H1 (cell line): ENCODE data around the gene SPOCK3. TPM values are rescaled to one million over a fixed set of nuclear protein-coding genes. Genes with fewer than 3 reads are reported as not detected.

Experiments
- ASH2L ChIP-seq: fragments of 200-600, 300-600 bp; sonication (generic); IDR thresholded peaks from one replicate; pipeline ENCODE4 v1.7.1; 2017; ENCODE audit warnings: low read length
- CBX8 ChIP-seq: fragments of 300-800, 300-1000 bp; sonication (generic); IDR thresholded peaks from 2 replicates; pipeline ENCODE4 v1.7.1; 2016; ENCODE audit warnings: low read depth, low read length, borderline replicate concordance
- CHD7 ChIP-seq: fragments of 300-600 bp; sonication (generic); IDR thresholded peaks from 2 replicates; pipeline ENCODE4 v1.7.1; 2012; ENCODE audit warnings: low read length, moderate library complexity, mild to moderate bottlenecking, inconsistent platforms; ENCODE audit not compliant: insufficient replicate concordance
- CREB1 ChIP-seq: IDR thresholded peaks from 2 replicates; pipeline ENCODE4 v1.6.1; 2012; ENCODE audit warnings: inconsistent platforms
- NANOG ChIP-seq: IDR thresholded peaks from 2 replicates; pipeline ENCODE4 v1.6.1; 2011; ENCODE audit warnings: low read length, low read depth, mild to moderate bottlenecking, inconsistent platforms; ENCODE audit not compliant: insufficient read depth, poor library complexity, severe bottlenecking
- POLR2A ChIP-seq, 2 experiments: IDR thresholded peaks; 1 replicate in 1 of 2; 2 replicates in 1 of 2; pipeline ENCODE4 v1.6.1; 2011; ENCODE audit warnings: low read depth in 2 of 2, low read length in 2 of 2, mild to moderate bottlenecking in 2 of 2; ENCODE audit errors: control extremely low read depth in 1 of 2
- RFX5 ChIP-seq: IDR thresholded peaks from 2 replicates; pipeline ENCODE4 v1.6.1; 2011; ENCODE audit warnings: low read depth, low read length, improper control_type of control experiment, borderline replicate concordance
- SIN3A ChIP-seq, 2 experiments: IDR thresholded peaks in 1 of 2; conservative IDR thresholded peaks in 1 of 2; 2 replicates each; pipeline ENCODE4 v1.6.1; 2011 to 2012; ENCODE audit warnings: low read length in 2 of 2, improper control_type of control experiment in 1 of 2, low read depth in 1 of 2, mild to moderate bottlenecking in 1 of 2
- SP2 ChIP-seq: IDR thresholded peaks from 2 replicates; pipeline ENCODE4 v1.6.1; 2012; ENCODE audit warnings: mild to moderate bottlenecking, low read length, inconsistent platforms
- SUZ12 ChIP-seq: fragments of 200-600 bp; sonication (generic); IDR thresholded peaks from 2 replicates; pipeline ENCODE4 v1.6.1; 2012; ENCODE audit warnings: mild to moderate bottlenecking, inconsistent platforms, low read length, moderate library complexity, mixed read lengths
- TEAD4 ChIP-seq: IDR thresholded peaks from 2 replicates; pipeline ENCODE4 v1.6.1; 2012; ENCODE audit warnings: low read depth, low read length, inconsistent platforms, mixed read lengths
- USF2 ChIP-seq: IDR thresholded peaks from 2 replicates; pipeline ENCODE4 v1.6.1; 2011; ENCODE audit warnings: low read length, improper control_type of control experiment
- polyA plus RNA-seq, 7 experiments: library from polyadenylated mRNA; depleted of rRNA in 3 of 7; stranded (reverse) in 5 of 7; unstranded in 2 of 7; fragments of >200 nt in 5 of 7; fragments of 200-250 nt in 2 of 7; gene quantifications; 1 replicate in 5 of 7; 2 replicates in 1 of 7; 4 replicates in 1 of 7; pipeline versions ENCODE4 v1.2.1 to v1.2.3, GENCODE V29; 2011 to 2013; ENCODE audit warnings: missing spikeins in 2 of 7, mixed read lengths in 2 of 7
- total RNA-seq: library from RNA; stranded (reverse); fragmentation: NEBNext Ultra II Directional; extraction: Animal tissue kit (Norgen Biotek cat#: 25700); gene quantifications from 2 replicates; pipeline ENCODE4 v1.2.1, GENCODE V29; 2021

SPOCK3 gene
- total and polyA plus RNA-seq, 2 of the 8 experiments (the other 6 are each of a cell fraction or from before 2014, with no cell fraction given) = 0.14 to 0.60 TPM

GRCh38 chr4:167028976-167029375 lies 205.3 kb downstream of the SPOCK3 start (continued):
- TF ChIP-seq CHD7 (no peak), USF2 (no peak), POLR2A (IDR thresholded peaks at IDR 0.05; ENCODE audit: control extremely low read depth in 1 of 2, low read depth in 2 of 2, low read length in 2 of 2) (no peak), SIN3A (conservative IDR thresholded peaks at IDR 0.05 in 1 of 2, IDR thresholded peaks at IDR 0.05 in 1 of 2; ENCODE audit: low read depth in 1 of 2, low read length in 2 of 2) (no peak), CREB1 (no peak), RFX5 (no peak), CBX8 (no peak), NANOG (no peak), TEAD4 (no peak), SP2 (no peak), ASH2L (no peak), SUZ12 (no peak)
